PFSK-1 (cell line): ENCODE data around the gene LETMD1.

Source experiments
- FOXP2 ChIP-seq: optimal IDR thresholded peaks from 2 replicates; pipeline ENCODE3; 2011; ENCODE audit warnings: borderline replicate concordance, control low read depth, inconsistent platforms; ENCODE audit not compliant: insufficient read depth; ENCODE audit errors: extremely low read length, extremely low read depth
- POLR2AphosphoS5 ChIP-seq: IDR thresholded peaks from 2 replicates; pipeline ENCODE4 v1.6.1; 2012; ENCODE audit warnings: low read depth, mild to moderate bottlenecking, control low read depth, low read length, moderate library complexity
- SIN3A ChIP-seq: IDR thresholded peaks from 2 replicates; pipeline ENCODE4 v1.6.1; 2012; ENCODE audit warnings: mild to moderate bottlenecking, low read length, moderate library complexity, borderline replicate concordance; ENCODE audit not compliant: insufficient read depth
- TAF1 ChIP-seq: IDR thresholded peaks from 2 replicates; pipeline ENCODE4 v1.6.1; 2012; ENCODE audit warnings: low read length, control low read depth, borderline replicate concordance; ENCODE audit not compliant: insufficient read depth
- TF ChIP-seq, protein P1 (sequence below), 2 experiments: IDR thresholded peaks; 2 replicates each; pipeline versions ENCODE4 v1.6.1 to v1.8.0; 2011 to 2012; ENCODE audit warnings: low read depth in 2 of 2, low read length in 2 of 2, control low read depth in 1 of 2, inconsistent platforms in 1 of 2, mild to moderate bottlenecking in 1 of 2, moderate library complexity in 1 of 2; ENCODE audit not compliant: insufficient read depth in 1 of 2

The LETMD1 gene

GRCh38 chr12:51056242-51056641 is 8.1 kb downstream of the LETMD1 start:
- no peak for TF ChIP-seq POLR2AphosphoS5

DNA sequence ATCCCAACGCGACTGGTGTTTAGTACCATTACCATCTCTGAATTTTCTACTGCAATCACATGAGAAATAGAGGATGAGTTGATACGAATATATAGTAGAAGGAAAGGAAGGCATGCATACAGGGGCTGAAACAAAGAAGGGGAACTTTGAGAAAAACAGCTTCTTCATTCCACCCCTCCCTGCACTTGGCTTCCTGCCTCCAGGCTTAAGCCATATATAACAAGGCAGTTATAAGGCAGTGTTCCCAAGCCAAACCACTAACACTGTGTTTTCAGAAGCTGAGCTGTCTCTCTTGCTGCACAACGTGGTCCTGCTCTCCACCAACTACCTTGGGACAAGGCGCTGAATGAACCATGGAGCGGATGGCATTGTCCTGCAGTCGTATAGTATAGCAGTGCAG is 11.0 kb downstream of the LETMD1 start:
- no peak for TF ChIP-seq POLR2AphosphoS5
- no peak for TF ChIP-seq TAF1
- TF ChIP-seq FOXP2, result no peak
- TF ChIP-seq, protein P1, sequence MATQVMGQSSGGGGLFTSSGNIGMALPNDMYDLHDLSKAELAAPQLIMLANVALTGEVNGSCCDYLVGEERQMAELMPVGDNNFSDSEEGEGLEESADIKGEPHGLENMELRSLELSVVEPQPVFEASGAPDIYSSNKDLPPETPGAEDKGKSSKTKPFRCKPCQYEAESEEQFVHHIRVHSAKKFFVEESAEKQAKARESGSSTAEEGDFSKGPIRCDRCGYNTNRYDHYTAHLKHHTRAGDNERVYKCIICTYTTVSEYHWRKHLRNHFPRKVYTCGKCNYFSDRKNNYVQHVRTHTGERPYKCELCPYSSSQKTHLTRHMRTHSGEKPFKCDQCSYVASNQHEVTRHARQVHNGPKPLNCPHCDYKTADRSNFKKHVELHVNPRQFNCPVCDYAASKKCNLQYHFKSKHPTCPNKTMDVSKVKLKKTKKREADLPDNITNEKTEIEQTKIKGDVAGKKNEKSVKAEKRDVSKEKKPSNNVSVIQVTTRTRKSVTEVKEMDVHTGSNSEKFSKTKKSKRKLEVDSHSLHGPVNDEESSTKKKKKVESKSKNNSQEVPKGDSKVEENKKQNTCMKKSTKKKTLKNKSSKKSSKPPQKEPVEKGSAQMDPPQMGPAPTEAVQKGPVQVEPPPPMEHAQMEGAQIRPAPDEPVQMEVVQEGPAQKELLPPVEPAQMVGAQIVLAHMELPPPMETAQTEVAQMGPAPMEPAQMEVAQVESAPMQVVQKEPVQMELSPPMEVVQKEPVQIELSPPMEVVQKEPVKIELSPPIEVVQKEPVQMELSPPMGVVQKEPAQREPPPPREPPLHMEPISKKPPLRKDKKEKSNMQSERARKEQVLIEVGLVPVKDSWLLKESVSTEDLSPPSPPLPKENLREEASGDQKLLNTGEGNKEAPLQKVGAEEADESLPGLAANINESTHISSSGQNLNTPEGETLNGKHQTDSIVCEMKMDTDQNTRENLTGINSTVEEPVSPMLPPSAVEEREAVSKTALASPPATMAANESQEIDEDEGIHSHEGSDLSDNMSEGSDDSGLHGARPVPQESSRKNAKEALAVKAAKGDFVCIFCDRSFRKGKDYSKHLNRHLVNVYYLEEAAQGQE (IDR thresholded peaks at IDR 0.05; ENCODE audit: insufficient read depth in 1 of 2, low read depth in 2 of 2, low read length in 2 of 2), result no peak
- TF ChIP-seq SIN3A, result no peak

- TF ChIP-seq TAF1 (no peak), FOXP2 (no peak), SIN3A (no peak), POLR2AphosphoS5 (no peak)
- TF ChIP-seq, protein P1 (IDR thresholded peaks at IDR 0.05; ENCODE audit: insufficient read depth in 1 of 2, low read depth in 2 of 2, low read length in 2 of 2), result no peak
These were observed 14.7 kb downstream of the LETMD1 start for GRCh38 chr12:51062631-51063397.

DNA sequence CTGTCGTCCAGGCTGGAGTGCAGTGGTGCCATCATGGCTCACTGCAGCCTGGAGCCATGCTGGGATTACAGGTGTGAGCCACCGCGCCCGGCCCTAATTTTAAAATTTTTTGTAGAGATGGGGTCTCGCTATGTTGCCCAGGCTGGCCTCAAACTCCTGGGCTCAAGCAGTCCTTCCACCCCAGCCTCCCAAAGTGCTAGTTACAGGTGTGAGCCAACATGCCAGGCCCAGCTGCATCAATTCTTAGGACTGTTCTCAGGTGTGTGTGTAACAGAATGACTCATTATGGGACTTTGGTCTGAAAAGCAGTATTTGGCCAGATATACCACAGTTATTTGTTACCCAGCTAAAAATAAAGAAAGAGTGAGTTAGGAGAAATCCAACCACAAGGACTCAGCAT is 17.4 kb downstream of the LETMD1 start:
- TF ChIP-seq TAF1 (no peak), FOXP2 (no peak), POLR2AphosphoS5 (no peak), SIN3A (no peak)
- TF ChIP-seq, protein P1 (IDR thresholded peaks at IDR 0.05; ENCODE audit: insufficient read depth in 1 of 2, low read depth in 2 of 2, low read length in 2 of 2), result no peak

GRCh38 chr12:51067229-51067628 is 19.1 kb downstream of the LETMD1 start:
- TF ChIP-seq SIN3A (no peak), FOXP2 (no peak), TAF1 (no peak), POLR2AphosphoS5 (no peak)
- TF ChIP-seq, protein P1 (IDR thresholded peaks at IDR 0.05; ENCODE audit: insufficient read depth in 1 of 2, low read depth in 2 of 2, low read length in 2 of 2), result no peak
